ENCODE measurements around the gene MYL3. TPM values are rescaled to one million over a fixed set of nuclear protein-coding genes. Genes with fewer than 3 reads are reported as not detected.

Gene MYL3
- total RNA-seq, 4 donors from 2014 or later, result 1.5 to 17.3 TPM; not detected in 2

DNA sequence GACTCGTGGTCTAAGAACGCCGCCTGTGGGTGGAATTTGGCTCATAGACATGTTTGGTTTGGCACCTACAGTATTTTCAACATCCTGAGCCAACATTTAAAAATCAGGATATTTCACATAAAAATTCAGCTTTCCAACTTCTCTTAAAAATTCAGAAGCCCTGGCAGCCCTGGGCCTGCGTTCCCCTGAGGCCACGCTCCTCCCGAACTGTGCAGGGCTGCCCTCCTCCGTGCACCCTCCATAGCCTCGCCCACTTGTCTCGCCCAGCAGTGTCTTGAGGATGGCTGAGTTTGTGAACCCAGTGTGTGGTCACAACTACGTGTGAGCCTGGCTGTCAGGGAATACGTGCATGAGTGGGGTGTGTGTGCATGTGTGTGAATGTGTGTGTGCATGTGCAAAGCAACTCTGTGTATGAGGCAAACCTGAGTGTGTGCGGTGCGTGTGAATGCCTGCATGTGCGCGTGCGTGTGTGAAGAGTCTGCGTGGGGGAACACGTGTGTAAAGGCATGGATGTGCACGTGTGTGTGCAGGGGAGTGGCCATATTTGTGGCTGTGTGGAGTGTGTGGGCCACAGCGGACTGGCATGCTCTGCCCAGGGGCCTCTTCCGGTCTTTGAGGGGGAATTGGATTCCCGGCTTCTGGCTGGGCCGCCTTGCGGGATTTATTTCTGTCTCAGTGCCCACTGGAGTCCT, 45.2 kb upstream of the MYL3 start:
- Histone ChIP-seq H3K9me3 (no peaks in the 10 kb centered on the region), H3K4me1 (peaks cover 0 to 14% (median 5%) of the 10 kb centered on the region in 4 donors), H3K4me3 (no peak overlapping the region), H3K36me3 (no peaks in the 10 kb centered on the region), H3K27me3 (no peaks in the 10 kb centered on the region), H3K27ac (no peak overlapping the region)
- DNase-seq, result peak in 1 of 3 donors; percentile 50
- TF ChIP-seq, protein P1, sequence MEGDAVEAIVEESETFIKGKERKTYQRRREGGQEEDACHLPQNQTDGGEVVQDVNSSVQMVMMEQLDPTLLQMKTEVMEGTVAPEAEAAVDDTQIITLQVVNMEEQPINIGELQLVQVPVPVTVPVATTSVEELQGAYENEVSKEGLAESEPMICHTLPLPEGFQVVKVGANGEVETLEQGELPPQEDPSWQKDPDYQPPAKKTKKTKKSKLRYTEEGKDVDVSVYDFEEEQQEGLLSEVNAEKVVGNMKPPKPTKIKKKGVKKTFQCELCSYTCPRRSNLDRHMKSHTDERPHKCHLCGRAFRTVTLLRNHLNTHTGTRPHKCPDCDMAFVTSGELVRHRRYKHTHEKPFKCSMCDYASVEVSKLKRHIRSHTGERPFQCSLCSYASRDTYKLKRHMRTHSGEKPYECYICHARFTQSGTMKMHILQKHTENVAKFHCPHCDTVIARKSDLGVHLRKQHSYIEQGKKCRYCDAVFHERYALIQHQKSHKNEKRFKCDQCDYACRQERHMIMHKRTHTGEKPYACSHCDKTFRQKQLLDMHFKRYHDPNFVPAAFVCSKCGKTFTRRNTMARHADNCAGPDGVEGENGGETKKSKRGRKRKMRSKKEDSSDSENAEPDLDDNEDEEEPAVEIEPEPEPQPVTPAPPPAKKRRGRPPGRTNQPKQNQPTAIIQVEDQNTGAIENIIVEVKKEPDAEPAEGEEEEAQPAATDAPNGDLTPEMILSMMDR (IDR thresholded peaks at IDR 0.05), result peak in 2 of 6 experiments; percentile 15 to 26
- no peak for TF ChIP-seq POLR2A (IDR thresholded peaks at IDR 0.05)

DNA sequence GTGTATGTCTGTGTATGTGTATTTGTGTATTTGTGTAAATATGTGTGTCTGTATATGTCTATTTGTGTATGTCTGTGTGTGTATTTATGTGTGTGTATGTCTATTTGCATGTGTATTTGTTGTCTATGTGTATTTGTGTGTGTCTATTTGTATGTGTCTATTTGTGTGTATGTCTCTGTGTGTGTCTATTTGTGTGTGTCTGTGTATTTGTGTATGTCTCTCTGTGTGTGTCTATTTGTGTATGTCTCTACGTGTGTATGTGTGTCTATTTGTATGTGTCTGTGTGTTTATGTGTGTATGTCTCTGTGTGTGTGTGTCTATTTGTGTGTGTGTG, 44.7 kb upstream of the MYL3 start:
- H3K4me3 ChIP-seq, result no peak overlapping the region
- TF ChIP-seq, protein P1 (IDR thresholded peaks at IDR 0.05), result peak in 1 of 6 experiments; percentile 8
- no peak for TF ChIP-seq POLR2A (IDR thresholded peaks at IDR 0.05)
- no peaks in the 10 kb centered on the region for H3K27me3 ChIP-seq
- DNase-seq, result no peak
- no peaks in the 10 kb centered on the region for H3K36me3 ChIP-seq
- H3K27ac ChIP-seq, result no peak overlapping the region
- H3K4me1 ChIP-seq, result peaks cover 0 to 11% (median 5%) of the 10 kb centered on the region in 4 donors
- H3K9me3 ChIP-seq, result no peaks in the 10 kb centered on the region

DNA sequence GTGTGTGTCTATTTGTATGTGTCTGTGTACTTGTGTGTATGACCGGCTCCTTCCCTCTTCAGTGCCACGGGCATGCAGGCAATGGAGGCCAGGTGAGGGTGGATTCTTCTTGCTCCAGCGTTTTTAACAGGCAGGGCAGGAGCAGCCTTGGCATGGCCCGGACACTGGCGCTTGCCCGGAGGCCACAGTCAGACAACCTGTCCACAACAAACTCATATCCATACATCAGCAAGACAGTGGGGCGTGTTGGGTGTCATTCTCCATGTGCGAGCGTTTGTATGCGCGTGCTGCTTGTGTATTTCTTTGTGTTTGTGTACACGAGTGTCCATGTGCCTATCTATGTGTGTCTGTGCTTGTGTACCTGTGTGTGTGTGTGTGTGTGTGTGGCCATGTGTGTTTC, 44.0 kb upstream of the MYL3 start:
- peak in 1 of 3 donors; percentile 11 for DNase-seq

DNA sequence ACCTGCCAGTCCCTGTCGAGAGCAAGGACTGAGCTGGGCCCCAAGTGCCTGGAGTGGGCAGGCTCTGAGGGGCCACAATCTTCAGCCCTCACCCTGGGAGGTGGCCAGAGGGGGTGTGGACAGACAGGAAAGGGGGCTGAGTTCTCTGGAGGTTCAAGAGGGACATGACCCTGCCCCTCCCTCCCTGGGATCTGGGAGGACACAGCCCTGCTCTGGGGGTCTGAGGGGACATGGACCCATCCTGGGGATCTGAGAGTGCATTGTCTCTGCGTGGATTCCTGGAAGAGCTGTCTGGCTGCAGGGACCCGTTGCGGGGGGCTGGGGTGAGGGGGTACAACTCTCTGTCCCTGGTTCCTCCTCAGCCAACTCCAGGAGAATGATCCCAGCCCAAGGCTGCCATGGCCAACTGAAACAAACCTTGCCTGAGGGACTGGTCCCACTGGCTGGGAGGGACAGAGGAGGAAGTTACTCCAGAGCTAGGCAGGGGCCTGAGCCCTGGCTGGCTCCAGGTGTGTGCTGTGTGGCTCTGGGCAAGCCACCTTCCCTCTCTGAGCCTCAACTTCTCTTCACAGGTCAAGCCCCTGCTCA, 43.3 kb upstream of the MYL3 start:
- TF ChIP-seq POLR2A (IDR thresholded peaks at IDR 0.05), result no peak
- TF ChIP-seq, protein P1 (IDR thresholded peaks at IDR 0.05), result no peak
- DNase-seq, result peak in 1 of 3 donors; percentile 30
- Histone ChIP-seq H3K27me3 (no peaks in the 10 kb centered on the region), H3K27ac (no peak overlapping the region), H3K36me3 (no peaks in the 10 kb centered on the region), H3K4me3 (no peak overlapping the region), H3K9me3 (no peaks in the 10 kb centered on the region), H3K4me1 (peaks cover 0 to 11% (median 5%) of the 10 kb centered on the region in 4 donors)

More for the DNA sequence above, 44.0 kb upstream of the MYL3 start:
- Histone ChIP-seq H3K36me3 (no peaks in the 10 kb centered on the region), H3K27ac (no peak overlapping the region), H3K27me3 (no peaks in the 10 kb centered on the region), H3K9me3 (no peaks in the 10 kb centered on the region), H3K4me1 (peaks cover 0 to 11% (median 5%) of the 10 kb centered on the region in 4 donors), H3K4me3 (no peak overlapping the region)
- TF ChIP-seq POLR2A (IDR thresholded peaks at IDR 0.05), result no peak
- TF ChIP-seq, protein P1 (IDR thresholded peaks at IDR 0.05), result no peak

DNA sequence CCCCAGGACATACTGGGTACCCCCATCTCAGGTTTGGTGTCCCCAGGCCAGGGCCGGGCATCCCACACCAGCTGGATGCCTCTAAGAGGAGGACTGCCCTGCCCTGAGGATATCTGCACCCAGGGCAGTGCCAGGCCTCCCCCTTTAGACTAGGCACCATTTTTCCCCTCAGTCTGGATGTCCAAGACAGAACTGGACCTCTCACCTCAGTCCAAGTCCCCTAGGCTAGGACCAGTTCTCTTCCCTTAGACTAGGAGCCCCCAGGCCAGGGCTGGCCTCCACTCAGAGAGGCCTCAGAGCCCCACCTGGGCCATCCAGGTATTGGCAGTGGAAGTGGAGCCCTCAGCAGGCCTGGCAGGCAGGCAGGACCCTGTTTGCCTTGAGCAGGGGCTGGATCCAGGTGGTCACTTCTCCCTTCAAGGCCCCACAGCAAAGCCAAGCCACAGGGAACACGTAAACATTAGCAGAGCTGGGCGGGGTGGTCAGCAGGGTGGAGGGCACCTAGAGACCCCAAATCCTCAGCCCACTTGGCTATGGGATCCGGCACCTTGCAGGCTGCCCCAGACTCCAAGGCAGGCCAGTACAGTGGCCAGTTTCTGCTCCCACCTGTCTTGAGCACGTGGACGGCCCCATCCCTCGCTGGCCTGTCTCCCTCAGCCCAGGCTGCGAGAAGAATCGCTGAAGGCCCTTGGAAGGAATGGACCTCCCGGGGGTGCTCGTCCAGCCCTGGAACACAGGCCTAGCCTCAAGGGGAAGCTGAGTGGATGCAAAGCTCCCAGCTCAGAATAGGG, 42.6 kb upstream of the MYL3 start:
- Histone ChIP-seq H3K36me3 (no peaks in the 10 kb centered on the region), H3K4me3 (no peak overlapping the region), H3K27me3 (no peaks in the 10 kb centered on the region), H3K4me1 (peaks cover 0 to 11% (median 5%) of the 10 kb centered on the region in 4 donors), H3K9me3 (no peaks in the 10 kb centered on the region), H3K27ac (no peak overlapping the region)
- DNase-seq, result peak in 1 of 3 donors; percentile 34
- TF ChIP-seq, protein P1 (IDR thresholded peaks at IDR 0.05), result no peak
- TF ChIP-seq POLR2A (IDR thresholded peaks at IDR 0.05), result no peak
